Activated CD8-positive, alpha-beta memory T cell treated with anti-CD3 and anti-CD28 coated beads, Interleukin-2, amount 50 U/mL, for 24 hours (primary cell): Measurements from ENCODE around the gene PLIN4.

Source experiments
- DNase-seq: peaks from one replicate; pipeline ENCODE4 v3.0.0-alpha.2; 2020; ENCODE audit errors: extremely low read depth

PLIN4 gene

GRCh38 chr19:4455719-4456475 lies 62.4 kb downstream of the PLIN4 start:
- DNase-seq = no peak

GRCh38 chr19:4454747-4455718 lies 63.3 kb downstream of the PLIN4 start:
- no peak for DNase-seq

- no peak for DNase-seq
Observed at GRCh38 chr19:4453232-4454179, 64.8 kb downstream of the PLIN4 start.

GRCh38 chr19:4452230-4452990 lies 65.9 kb downstream of the PLIN4 start:
- no peak for DNase-seq
